K562 (cell line): ENCODE measurements around the gene VGLL4. TPM values are rescaled to one million over a fixed set of nuclear protein-coding genes. Genes with fewer than 3 reads are reported as not detected.

ENCODE experiments used
- ATAC-seq: fragments of 200-7000 bp; cut with Tn5 transposase; 3 replicates; pipeline ENCODE4 v1.9.1; 2020; ENCODE audit warnings: moderate library complexity
- BruUV-seq: library from RNA; stranded (reverse); fragments of 400-500 nt; replicated peaks from 2 replicates; lab custom pipeline; 2021; lab: Mats Ljungman, UMichigan
- CTCF ChIA-PET: fragments of 300-600 bp; formaldehyde crosslinking; extraction: SDS; loops from one replicate; lab custom pipeline; 2021; ENCODE audit warnings: low intra/inter-chr PET ratio; lab: Yijun Ruan, JAX
- POLR2A ChIA-PET: fragments of 300-600, 350-650 bp; sonication (Branson Sonifier 250); formaldehyde crosslinking; extraction: SDS; loops from one replicate; lab custom pipeline; 2021; ENCODE audit warnings: antibody characterized with exemption, inconsistent platforms; lab: Yijun Ruan, JAX
- DNase-seq, 4 experiments: peaks; one replicate each; pipeline versions ENCODE4 v3.0.0 to v3.0.0-alpha.2; 2011 to 2018; ENCODE audit warnings: low spot score in 3 of 4, mixed read lengths in 3 of 4; ENCODE audit errors: extremely low read depth in 1 of 4
- FAIRE-seq: peaks from 2 replicates; lab custom pipeline; 2011; peaks lifted over from hg19 to GRCh38; lab: Jason Lieb, UNC
- H2AFZ ChIP-seq: 2 replicates; pipeline ENCODE4 v1.6.0; 2011; ENCODE audit warnings: low read depth, low read length, control low read depth, inconsistent platforms
- H3K27ac ChIP-seq: fragments of 200-600 bp; 3 replicates; pipeline ENCODE4 v1.8.0; 2011; ENCODE audit warnings: low read depth, mild to moderate bottlenecking, control low read depth, inconsistent platforms, low read length, moderate library complexity, mixed read lengths; ENCODE audit errors: extremely low read depth
- H3K27me3 ChIP-seq, 2 experiments: fragments of 300-600 bp in 1 of 2; 2 replicates in 1 of 2; 3 replicates in 1 of 2; pipeline versions ENCODE4 v1.6.0 to v1.8.0; 2011; ENCODE audit warnings: inconsistent platforms in 2 of 2, low read length in 2 of 2, mild to moderate bottlenecking in 1 of 2, mixed read lengths in 1 of 2, moderate library complexity in 1 of 2; ENCODE audit not compliant: control insufficient read depth in 2 of 2, insufficient read depth in 2 of 2
- H3K36me3 ChIP-seq: fragments of 300-600 bp; 3 replicates; pipeline ENCODE4 v1.8.0; 2011; ENCODE audit warnings: mild to moderate bottlenecking, low read length, inconsistent platforms; ENCODE audit not compliant: control insufficient read depth, insufficient read depth
- H3K4me1 ChIP-seq, 2 experiments: fragments of 200-600 bp in 1 of 2; replicated peaks in 1 of 2; 2 replicates in 1 of 2; 3 replicates in 1 of 2; pipeline versions ENCODE4 v1.5.1 to v1.8.0; 2011; ENCODE audit warnings: inconsistent platforms in 2 of 2, low read length in 2 of 2, mild to moderate bottlenecking in 1 of 2, mixed read lengths in 1 of 2, moderate library complexity in 1 of 2; ENCODE audit not compliant: control insufficient read depth in 2 of 2, insufficient read depth in 2 of 2
- H3K4me2 ChIP-seq: 2 replicates; pipeline ENCODE4 v1.6.1; 2011; ENCODE audit warnings: low read length, control low read depth, inconsistent platforms, mixed read lengths; ENCODE audit not compliant: insufficient read depth
- H3K4me3 ChIP-seq: fragments of 200-600 bp; sonication (generic), shearing (Covaris generic); 2 replicates; pipeline ENCODE4 v1.5.1; 2016; ENCODE audit warnings: control low read depth, inconsistent platforms
- H3K79me2 ChIP-seq: fragments of 200-600 bp; 3 replicates; pipeline ENCODE4 v1.8.0; 2011; ENCODE audit warnings: low read length, inconsistent platforms; ENCODE audit not compliant: control insufficient read depth, insufficient read depth
- H3K9ac ChIP-seq, 2 experiments: 2 replicates each; pipeline versions ENCODE4 v1.6.0 to v1.6.1; 2011; ENCODE audit warnings: low read depth in 2 of 2, low read length in 2 of 2, control low read depth in 1 of 2, inconsistent platforms in 1 of 2, mild to moderate bottlenecking in 1 of 2, mixed read lengths in 1 of 2; ENCODE audit not compliant: insufficient read depth in 1 of 2
- H3K9me1 ChIP-seq: one replicate; pipeline ENCODE4 v1.6.0; 2011; ENCODE audit warnings: inconsistent platforms, mild to moderate bottlenecking, low read length, moderate library complexity; ENCODE audit not compliant: control insufficient read depth, insufficient read depth
- H3K9me3 ChIP-seq: replicated peaks from 2 replicates; pipeline ENCODE4 v1.5.1; 2011; ENCODE audit warnings: low read depth, low read length, inconsistent platforms; ENCODE audit not compliant: control insufficient read depth, insufficient read depth
- H4K20me1 ChIP-seq: replicated peaks from 2 replicates; pipeline ENCODE4 v1.6.1; 2011; ENCODE audit warnings: low read length, inconsistent platforms, mixed read lengths; ENCODE audit not compliant: control insufficient read depth, insufficient read depth
- DACH1 ChIP-seq: fragments of 450-650 bp; IDR thresholded peaks from 2 replicates; pipeline ENCODE4 v1.6.1; 2018; ENCODE audit not compliant: partially characterized antibody
- GABPA ChIP-seq: fragments of 200-800 bp; sonication (Bioruptor generic); conservative IDR thresholded peaks from 2 replicates; pipeline ENCODE4 v1.6.1; 2016; ENCODE audit warnings: low read depth, missing genetic modification characterization, missing compliant biosample characterization
- HDAC6 ChIP-seq: IDR thresholded peaks from 2 replicates; pipeline ENCODE4 v1.6.1; 2012; ENCODE audit warnings: low read depth, mild to moderate bottlenecking, control low read depth, inconsistent platforms, low read length, moderate library complexity
- MIER1 ChIP-seq: fragments of 450-650 bp; IDR thresholded peaks from 2 replicates; pipeline ENCODE4 v1.6.1; 2016; ENCODE audit warnings: antibody characterized with exemption, mild to moderate bottlenecking, low read depth
- NRF1 ChIP-seq, 2 experiments: fragments of 450-650 bp; IDR thresholded peaks in 1 of 2; conservative IDR thresholded peaks in 1 of 2; 2 replicates each; pipeline ENCODE4 v1.6.1; 2014; ENCODE audit warnings: mild to moderate bottlenecking in 2 of 2
- PHTF2 ChIP-seq: fragments of 250-450 bp; sonication (Bioruptor Pico); IDR thresholded peaks from 2 replicates; pipeline ENCODE4 v1.5.0; 2021; ENCODE audit warnings: mild to moderate bottlenecking
- RBBP5 ChIP-seq: fragments of 200-600 bp; sonication (generic); IDR thresholded peaks from 2 replicates; pipeline ENCODE4 v1.6.1; 2012; ENCODE audit warnings: borderline replicate concordance, mild to moderate bottlenecking, low read length, control low read depth, inconsistent platforms; ENCODE audit not compliant: insufficient read depth, poor library complexity, severe bottlenecking
- RFX1 ChIP-seq: fragments of 450-650 bp; IDR thresholded peaks from 2 replicates; pipeline ENCODE4 v1.6.1; 2016; ENCODE audit warnings: mild to moderate bottlenecking, moderate library complexity
- TCFL5 ChIP-seq: fragments of 250-450 bp; sonication (Bioruptor Pico); conservative IDR thresholded peaks from 2 replicates; pipeline ENCODE4 v1.6.1; 2021; ENCODE audit warnings: mild to moderate bottlenecking, moderate library complexity, matching md5 sums
- U2AF2 ChIP-seq: fragments of 200-400 bp; formaldehyde crosslinking; optimal IDR thresholded peaks from 2 replicates; pipeline ENCODE3; 2017; ENCODE audit warnings: low read depth, mild to moderate bottlenecking, low read length
- ZNF124 ChIP-seq: sonication (generic); formaldehyde crosslinking; IDR thresholded peaks from 2 replicates; pipeline ENCODE4 v1.8.1; 2022; ENCODE audit warnings: missing genetic modification reagents
- WGBS: fragments of 100-300 bp; shearing (Covaris generic); methylation state at CpG from one replicate; pipeline ENCODE4 v1.1.6; 2016; ENCODE audit warnings: low coverage, mixed read lengths; ENCODE audit not compliant: insufficient coverage; ENCODE audit errors: missing lambda C conversion rate; 5-methylcytosine and 5-hydroxymethylcytosine counted together
- in situ Hi-C: fragments of 300-500 bp; cut with MboI; formaldehyde crosslinking; loops from 4 replicates; pipeline ENCODE4 v1.15.0; 2018; ENCODE audit warnings: inconsistent platforms, mixed read lengths
- intact Hi-C: fragments of 100-400 bp; cut with micrococcal nuclease; formaldehyde crosslinking; loops from 2 replicates; pipeline ENCODE4 v1.14.2; 2022
- polyA plus RNA-seq, 8 experiments: library from polyadenylated mRNA; depleted of rRNA in 4 of 8; stranded (reverse) in 5 of 8; unstranded in 3 of 8; fragments of >200 nt; fragmentation: Nextera tagmentation in 2 of 8; fragmentation: Illumina TruSeq in 1 of 8; extraction: Ambion mirVana in 2 of 8; extraction: Trizol in 1 of 8; gene quantifications; 2 replicates each; pipeline versions ENCODE4 v1.2.1 to v1.2.3, GENCODE V29; 2011 to 2014; ENCODE audit warnings: inconsistent platforms in 1 of 8, missing spikeins in 1 of 8
- total RNA-seq, 7 experiments: library from RNA; depleted of rRNA in 6 of 7; stranded (reverse); fragments of >200 nt in 6 of 7; fragmentation: Illumina TruSeq in 2 of 7; extraction: Trizol in 2 of 7; gene quantifications; 2 replicates each; pipeline versions ENCODE4 v1.2.1 to v1.2.3, GENCODE V29; 2011 to 2021; ENCODE audit warnings: low replicate concordance in 1 of 7
- TF ChIP-seq, protein P1 (sequence below): fragments of 250-450 bp; sonication (Bioruptor Pico); IDR thresholded peaks from 2 replicates; pipeline ENCODE4 v1.5.1; 2021; ENCODE audit warnings: mild to moderate bottlenecking
- TF ChIP-seq, protein P2 (sequence below): fragments of 450-650 bp; IDR thresholded peaks from 2 replicates; pipeline ENCODE4 v1.6.1; 2016
- TF ChIP-seq, protein P3 (sequence below): sonication (generic); formaldehyde crosslinking; IDR thresholded peaks from 2 replicates; pipeline ENCODE4 v1.8.0; 2022; ENCODE audit warnings: missing genetic modification reagents, mild to moderate bottlenecking, moderate library complexity, borderline replicate concordance
- TF ChIP-seq, protein P4 (sequence below): fragments of 250-450 bp; sonication (Bioruptor Pico); IDR thresholded peaks from 2 replicates; pipeline ENCODE4 v1.4.0; 2020; ENCODE audit warnings: borderline replicate concordance

The VGLL4 gene
- total and polyA plus RNA-seq, 9 of the 15 experiments (the other 6 are each of a cell fraction or from before 2014, with no cell fraction given): 0.27 to 10.9 (median 8.6) TPM

DNA sequence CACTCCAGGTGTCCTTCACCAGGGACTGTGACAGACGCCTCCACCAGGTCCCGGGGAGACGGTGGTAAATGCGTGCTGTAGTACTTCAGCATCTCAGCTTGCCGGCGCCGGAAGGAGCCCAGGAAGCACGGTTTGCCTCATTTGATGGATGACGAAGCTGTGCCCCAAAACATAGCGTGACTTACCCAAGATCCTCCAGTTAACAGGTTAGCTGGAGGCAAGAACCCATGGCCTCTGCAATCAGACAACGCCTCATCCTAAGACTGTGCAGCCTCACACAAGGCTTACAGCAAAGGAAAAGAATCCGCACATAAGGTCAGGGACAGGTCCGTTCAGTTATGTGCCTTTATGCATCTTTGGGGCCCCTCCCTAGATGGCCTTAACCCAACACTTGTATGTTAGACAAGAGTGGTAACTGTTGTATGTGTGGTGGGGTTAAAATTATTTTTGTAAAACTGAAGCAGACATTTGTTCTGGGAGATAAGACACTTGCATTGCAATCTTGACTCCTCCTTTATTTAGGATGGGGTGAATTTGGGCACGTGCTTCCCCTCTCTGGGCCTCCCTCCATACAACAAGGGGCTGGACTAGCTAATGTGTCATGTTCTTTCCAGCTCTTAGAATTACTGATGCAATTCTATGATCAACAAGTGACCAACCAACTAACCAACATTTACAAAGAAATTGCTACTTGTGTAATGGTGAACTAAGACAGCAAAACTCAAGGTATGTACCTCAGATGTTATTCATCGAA is 39.4 kb downstream of the VGLL4 start (continued):
- TF ChIP-seq HDAC6 (no peak), RBBP5 (peak; percentile 67), TCFL5 (no peak), ZNF124 (no peak), DACH1 (no peak)
- TF ChIP-seq, protein P1, sequence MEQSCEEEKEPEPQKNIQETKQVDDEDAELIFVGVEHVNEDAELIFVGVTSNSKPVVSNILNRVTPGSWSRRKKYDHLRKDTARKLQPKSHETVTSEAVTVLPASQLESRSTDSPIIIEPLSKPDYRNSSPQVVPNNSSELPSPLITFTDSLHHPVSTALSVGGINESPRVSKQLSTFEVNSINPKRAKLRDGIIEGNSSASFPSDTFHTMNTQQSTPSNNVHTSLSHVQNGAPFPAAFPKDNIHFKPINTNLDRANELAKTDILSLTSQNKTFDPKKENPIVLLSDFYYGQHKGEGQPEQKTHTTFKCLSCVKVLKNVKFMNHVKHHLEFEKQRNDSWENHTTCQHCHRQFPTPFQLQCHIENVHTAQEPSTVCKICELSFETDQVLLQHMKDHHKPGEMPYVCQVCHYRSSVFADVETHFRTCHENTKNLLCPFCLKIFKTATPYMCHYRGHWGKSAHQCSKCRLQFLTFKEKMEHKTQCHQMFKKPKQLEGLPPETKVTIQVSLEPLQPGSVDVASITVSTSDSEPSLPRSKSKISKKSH (CRISPR knock-in tag): no peak
- TF ChIP-seq, all 486 proteins: peak for 18

DNA sequence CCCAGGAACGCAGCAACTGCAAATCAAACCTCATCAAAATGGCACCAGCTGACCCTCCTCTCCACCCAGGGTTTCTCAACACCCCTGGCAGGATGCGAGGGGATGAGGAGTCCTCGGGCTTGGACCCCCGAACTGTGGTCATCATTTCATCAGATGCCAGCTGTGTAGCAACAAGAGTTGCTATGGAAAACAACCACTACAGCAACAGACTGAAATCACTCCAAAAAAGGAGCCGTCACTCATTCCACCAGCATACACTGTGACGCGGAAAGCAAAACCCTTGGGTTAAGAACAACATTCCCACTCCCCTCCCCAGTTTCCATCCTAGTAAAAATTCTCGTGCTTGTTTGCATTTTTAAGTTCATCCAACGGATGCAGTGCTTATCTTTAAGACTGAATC is 40.1 kb downstream of the VGLL4 start:
- intact Hi-C loops (no loop called here), in situ Hi-C loops (no loop called here)
- Histone ChIP-seq H3K27ac (no peak overlapping the region), H3K36me3 (peaks cover 5% of the 10 kb centered on the region; the same call in 2 of the 3 replicates), H3K79me2 (peaks cover 13% of the 10 kb centered on the region), H3K4me2 (no peak overlapping the region), H2AFZ (no peak overlapping the region), H3K9me3 (no peaks in the 10 kb centered on the region), H3K4me3 (no peak overlapping the region), H3K27me3 (no peaks in the 10 kb centered on the region), H4K20me1 (no peaks in the 10 kb centered on the region), H3K4me1 (peaks cover 8 to 13% of the 10 kb centered on the region in 2 experiments; a peak in 4 of 5 replicates), H3K9me1 (no peaks in the 10 kb centered on the region), H3K9ac (no peak overlapping the region)
- ChIA-PET CTCF (no interaction called here), POLR2A (interaction anchor here (0.7 kb wide), 1 partner anchor 101 kb away, joined by 4 read pairs; no protein-coding TSS in a partner anchor)
- FAIRE-seq: no peak
- no peak for ATAC-seq
- BruUV-seq: no TSS peak
- 65% methylated on average over 9 of the region's 9 CpGs for WGBS
- DNase-seq: no peak
- TF ChIP-seq NRF1 (conservative IDR thresholded peaks at IDR 0.05 in 1 of 2, IDR thresholded peaks at IDR 0.05 in 1 of 2) (no peak), MIER1 (no peak), PHTF2 (CRISPR knock-in tag) (no peak), RFX1 (peak; percentile 31), GABPA (tag) (no peak), U2AF2 (no peak)
- TF ChIP-seq, protein P2, sequence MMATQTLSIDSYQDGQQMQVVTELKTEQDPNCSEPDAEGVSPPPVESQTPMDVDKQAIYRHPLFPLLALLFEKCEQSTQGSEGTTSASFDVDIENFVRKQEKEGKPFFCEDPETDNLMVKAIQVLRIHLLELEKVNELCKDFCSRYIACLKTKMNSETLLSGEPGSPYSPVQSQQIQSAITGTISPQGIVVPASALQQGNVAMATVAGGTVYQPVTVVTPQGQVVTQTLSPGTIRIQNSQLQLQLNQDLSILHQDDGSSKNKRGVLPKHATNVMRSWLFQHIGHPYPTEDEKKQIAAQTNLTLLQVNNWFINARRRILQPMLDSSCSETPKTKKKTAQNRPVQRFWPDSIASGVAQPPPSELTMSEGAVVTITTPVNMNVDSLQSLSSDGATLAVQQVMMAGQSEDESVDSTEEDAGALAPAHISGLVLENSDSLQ: 0 out of 2 replicates have a peak, but pooled peaks have one; percentile 17
- TF ChIP-seq, protein P3, sequence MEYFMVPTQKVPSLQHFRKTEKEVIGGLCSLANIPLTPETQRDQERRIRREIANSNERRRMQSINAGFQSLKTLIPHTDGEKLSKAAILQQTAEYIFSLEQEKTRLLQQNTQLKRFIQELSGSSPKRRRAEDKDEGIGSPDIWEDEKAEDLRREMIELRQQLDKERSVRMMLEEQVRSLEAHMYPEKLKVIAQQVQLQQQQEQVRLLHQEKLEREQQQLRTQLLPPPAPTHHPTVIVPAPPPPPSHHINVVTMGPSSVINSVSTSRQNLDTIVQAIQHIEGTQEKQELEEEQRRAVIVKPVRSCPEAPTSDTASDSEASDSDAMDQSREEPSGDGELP (CRISPR knock-in tag): peak; percentile 31; the same call in 1 of the 2 replicates
- TF ChIP-seq, protein P4, sequence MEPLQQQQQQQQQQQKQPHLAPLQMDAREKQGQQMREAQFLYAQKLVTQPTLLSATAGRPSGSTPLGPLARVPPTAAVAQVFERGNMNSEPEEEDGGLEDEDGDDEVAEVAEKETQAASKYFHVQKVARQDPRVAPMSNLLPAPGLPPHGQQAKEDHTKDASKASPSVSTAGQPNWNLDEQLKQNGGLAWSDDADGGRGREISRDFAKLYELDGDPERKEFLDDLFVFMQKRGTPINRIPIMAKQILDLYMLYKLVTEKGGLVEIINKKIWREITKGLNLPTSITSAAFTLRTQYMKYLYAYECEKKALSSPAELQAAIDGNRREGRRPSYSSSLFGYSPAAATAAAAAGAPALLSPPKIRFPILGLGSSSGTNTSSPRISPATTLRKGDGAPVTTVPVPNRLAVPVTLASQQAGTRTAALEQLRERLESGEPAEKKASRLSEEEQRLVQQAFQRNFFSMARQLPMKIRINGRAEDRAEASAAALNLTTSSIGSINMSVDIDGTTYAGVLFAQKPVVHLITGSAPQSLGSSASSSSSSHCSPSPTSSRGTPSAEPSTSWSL (CRISPR knock-in tag): no peak
